Measurements from ENCODE around the gene AHRR. TPM values are rescaled to one million over a fixed set of nuclear protein-coding genes. Genes with fewer than 3 reads are reported as not detected.
"Not testable (repeated sequence)": the region's sequence is repeated elsewhere in the genome, so short reads cannot be mapped to it uniquely, and the experiment has no call there.

AHRR gene
- polyA plus RNA-seq, 2 of the 4 experiments (the other 2 are of a cell fraction), result 1.2 to 1.7 TPM

GRCh38 chr5:472656-473550, 151.4 kb downstream of the AHRR start (continued):
- TF ChIP-seq ELK1 (IDR thresholded peaks at IDR 0.05; ENCODE audit: low read depth, low read length), result no peak
- TF ChIP-seq, protein P1, sequence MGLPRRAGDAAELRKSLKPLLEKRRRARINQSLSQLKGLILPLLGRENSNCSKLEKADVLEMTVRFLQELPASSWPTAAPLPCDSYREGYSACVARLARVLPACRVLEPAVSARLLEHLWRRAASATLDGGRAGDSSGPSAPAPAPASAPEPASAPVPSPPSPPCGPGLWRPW (IDR thresholded peaks at IDR 0.05), result no peak

- Histone ChIP-seq H3K4me2 (peak overlapping the region; percentile 84), H3K4me1 (peaks cover 16% of the 10 kb centered on the region), H3K4me3 (peak overlapping the region; percentile 74), H3K27ac (peak overlapping the region; percentile 72 to 94), H3K9me3 (no peaks in the 10 kb centered on the region)
- peak; percentile 32 to 55; a peak in 5 of 6 replicates for ATAC-seq
- ChIA-PET CTCF (interaction anchor here (0.8 to 1.2 kb wide), 3 partner anchors 28 to 429 kb away, joined by 3 to 7 read pairs (median 3); no protein-coding TSS in a partner anchor), POLR2A (interaction anchor here (1.3 kb wide), 1 partner anchor 138 kb away, joined by 4 read pairs; the partner anchor contains the start of gene CEP72)
- TF ChIP-seq HDAC2 (IDR thresholded peaks at IDR 0.05), result no peak
- TF ChIP-seq HOXB13 (CRISPR knock-in tag; IDR thresholded peaks at IDR 0.05; ENCODE audit: low read depth), result no peak
- no peak for TF ChIP-seq KDM5A (IDR thresholded peaks at IDR 0.05)
- no peak for TF ChIP-seq PHF8 (IDR thresholded peaks at IDR 0.05; ENCODE audit: borderline replicate concordance, low read depth)
- no peak for TF ChIP-seq ATOH8 (CRISPR knock-in tag; IDR thresholded peaks at IDR 0.05; ENCODE audit: low read depth)
- no peak for TF ChIP-seq ESRRA (IDR thresholded peaks at IDR 0.05; ENCODE audit: borderline replicate concordance, low read length)
- TF ChIP-seq JUNB (IDR thresholded peaks at IDR 0.05), result no peak
- TF ChIP-seq ELK1 (IDR thresholded peaks at IDR 0.05; ENCODE audit: low read depth, low read length), result no peak
- TF ChIP-seq FOSL2 (IDR thresholded peaks at IDR 0.05), result no peak
- TF ChIP-seq FOSL2 (CRISPR knock-in tag; IDR thresholded peaks at IDR 0.05), result no peak
- TF ChIP-seq EHMT2 (IDR thresholded peaks at IDR 0.05; ENCODE audit: low read depth), result no peak
- peak; percentile 35 to 54 for DNase-seq (ENCODE audit: low read depth in 1 of 2, low spot score in 1 of 2)
- FAIRE-seq, result no peak
- WGBS (ENCODE audit: missing lambda C conversion rate), result 3% methylated on average over 26 of the region's 44 CpGs
These were observed 152.2 kb downstream of the AHRR start for GRCh38 chr5:473551-474192.

GRCh38 chr5:474232-474839, 152.8 kb downstream of the AHRR start:
- H3K9me3 ChIP-seq; POLR2A ChIA-PET; DNase-seq (ENCODE audit: low read depth in 1 of 2, low spot score in 1 of 2); ATAC-seq; FAIRE-seq: not testable (repeated sequence)
- Histone ChIP-seq H3K4me3 (peak overlapping the region; percentile 74), H3K4me1 (peaks cover 16% of the 10 kb centered on the region), H3K27ac (peak overlapping the region in 1 of 2 experiments; percentile 94; a peak in 3 of 6 replicates), H3K4me2 (peak overlapping the region; percentile 84)
- WGBS (ENCODE audit: missing lambda C conversion rate), result 3% methylated on average over 5 of the region's 50 CpGs
- CTCF ChIA-PET, result interaction anchor here (0.8 to 1.2 kb wide), 3 partner anchors 28 to 429 kb away, joined by 3 read pairs; no protein-coding TSS in a partner anchor
